CD14-positive monocyte (primary cell): ENCODE data around the gene SGCB. TPM values are rescaled to one million over a fixed set of nuclear protein-coding genes. Genes with fewer than 3 reads are reported as not detected.

Experiments used
- DNase-seq, 3 donors: peaks; one replicate each; pipeline ENCODE4 v3.0.0-alpha.2; 2011 to 2022
- H2AFZ ChIP-seq: 2 replicates; pipeline ENCODE4 v1.6.0; 2012; ENCODE audit warnings: mild to moderate bottlenecking, low read depth, low read length, inconsistent platforms; ENCODE audit not compliant: insufficient read depth, poor library complexity, severe bottlenecking
- H3K27ac ChIP-seq, 2 donors: 1 replicate in 1 of 2; 2 replicates in 1 of 2; pipeline ENCODE4 v1.5.1; 2012 to 2013; ENCODE audit warnings: low read length in 2 of 2, control low read depth in 1 of 2, inconsistent platforms in 1 of 2, low read depth in 1 of 2, mild to moderate bottlenecking in 1 of 2
- H3K27me3 ChIP-seq, 2 donors: one replicate each; pipeline versions ENCODE4 v1.6.0 to v1.6.1; 2011 to 2013; ENCODE audit warnings: low read length in 2 of 2; ENCODE audit not compliant: control insufficient read depth in 2 of 2, insufficient read depth in 2 of 2
- H3K36me3 ChIP-seq, 2 donors: replicated peaks in 1 of 2; 1 replicate in 1 of 2; 2 replicates in 1 of 2; pipeline versions ENCODE4 v1.5.1 to v1.6.1; 2012 to 2013; ENCODE audit warnings: low read length in 2 of 2, control low read depth in 1 of 2, inconsistent platforms in 1 of 2, mild to moderate bottlenecking in 1 of 2; ENCODE audit not compliant: insufficient read depth in 2 of 2, control insufficient read depth in 1 of 2
- H3K4me1 ChIP-seq, 2 donors: 1 replicate in 1 of 2; 2 replicates in 1 of 2; pipeline versions ENCODE4 v1.5.1 to v1.6.1; 2012 to 2013; ENCODE audit warnings: low read length in 2 of 2, control low read depth in 1 of 2, inconsistent platforms in 1 of 2, mild to moderate bottlenecking in 1 of 2, moderate library complexity in 1 of 2; ENCODE audit not compliant: insufficient read depth in 2 of 2, control insufficient read depth in 1 of 2
- H3K4me2 ChIP-seq: replicated peaks from 2 replicates; pipeline ENCODE3; 2012; ENCODE audit warnings: low read length, moderate library complexity, mild to moderate bottlenecking; ENCODE audit not compliant: poor library complexity, severe bottlenecking; ENCODE audit errors: extremely low read depth
- H3K4me3 ChIP-seq, 3 experiments: fragments of 200-600 bp in 1 of 3; sonication (generic) in 1 of 3; replicated peaks in 1 of 3; 1 replicate in 2 of 3; 2 replicates in 1 of 3; pipeline ENCODE4 v1.5.1; 2011 to 2013; ENCODE audit warnings: low read length in 3 of 3, mild to moderate bottlenecking in 3 of 3, control low read depth in 2 of 3, low read depth in 2 of 3, inconsistent platforms in 1 of 3, moderate library complexity in 1 of 3
- H3K79me2 ChIP-seq: 2 replicates; pipeline ENCODE4 v1.6.0; 2012; ENCODE audit warnings: mild to moderate bottlenecking, control low read depth, inconsistent platforms, low read length, moderate library complexity; ENCODE audit not compliant: insufficient read depth
- H3K9ac ChIP-seq: 2 replicates; pipeline ENCODE4 v1.6.0; 2017; ENCODE audit warnings: low read length, mild to moderate bottlenecking; ENCODE audit not compliant: insufficient read depth, poor library complexity, severe bottlenecking
- H3K9me3 ChIP-seq, 2 donors: replicated peaks in 1 of 2; 1 replicate in 1 of 2; 2 replicates in 1 of 2; pipeline versions ENCODE4 v1.5.1 to v1.6.1; 2012 to 2013; ENCODE audit warnings: low read length in 2 of 2, control low read depth in 1 of 2; ENCODE audit not compliant: control insufficient read depth in 1 of 2, insufficient read depth in 1 of 2
- H4K20me1 ChIP-seq: 2 replicates; pipeline ENCODE4 v1.6.0; 2012; ENCODE audit warnings: mild to moderate bottlenecking, low read length, control low read depth, moderate library complexity; ENCODE audit not compliant: insufficient read depth
- H3K27ac Mint-ChIP-seq, 7 donors: one replicate each; pipeline ENCODE4 v1.8.0; 2020; ENCODE audit warnings: mild to moderate bottlenecking in 7 of 7, mixed read lengths in 7 of 7, moderate library complexity in 6 of 7, inconsistent platforms in 2 of 7
- H3K27me3 Mint-ChIP-seq, 3 donors: one replicate each; pipeline ENCODE4 v1.8.0; 2021 to 2022; ENCODE audit warnings: low read depth in 3 of 3, mild to moderate bottlenecking in 3 of 3, mixed read lengths in 3 of 3, moderate library complexity in 3 of 3, inconsistent platforms in 1 of 3
- H3K36me3 Mint-ChIP-seq, 2 donors: one replicate each; pipeline ENCODE4 v1.8.0; 2020; ENCODE audit warnings: mixed read lengths in 2 of 2, inconsistent platforms in 1 of 2, mild to moderate bottlenecking in 1 of 2
- H3K4me1 Mint-ChIP-seq: one replicate; pipeline ENCODE4 v1.8.0; 2020; ENCODE audit warnings: mild to moderate bottlenecking, mixed read lengths
- H3K4me3 Mint-ChIP-seq, 2 donors: one replicate each; pipeline ENCODE4 v1.8.0; 2020; ENCODE audit warnings: mild to moderate bottlenecking in 2 of 2, mixed read lengths in 2 of 2, moderate library complexity in 1 of 2
- H3K9me3 Mint-ChIP-seq, 7 donors: one replicate each; pipeline ENCODE4 v1.8.0; 2020 to 2022; ENCODE audit warnings: mixed read lengths in 7 of 7, mild to moderate bottlenecking in 6 of 7, moderate library complexity in 6 of 7, inconsistent platforms in 2 of 7
- CTCF ChIP-seq: fragments of 200-600 bp; IDR thresholded peaks from one replicate; pipeline ENCODE4 v1.8.0; 2022; ENCODE audit warnings: antibody characterized with exemption, mild to moderate bottlenecking
- WGBS: methylation state at CpG from one replicate; pipeline ENCODE4 v1.1.5; 2013; ENCODE audit warnings: missing lambda C conversion rate; ENCODE audit not compliant: insufficient coverage; 5-methylcytosine and 5-hydroxymethylcytosine counted together
- intact Hi-C, 2 donors: fragments of 100-400 bp; cut with micrococcal nuclease; formaldehyde crosslinking; loops; one replicate each; pipeline versions ENCODE4 v1.15.0 to v1.15.1; 2023
- polyA plus RNA-seq, 3 donors: library from polyadenylated mRNA; depleted of rRNA in 1 of 3; unstranded in 2 of 3; stranded (reverse) in 1 of 3; fragments of 300-500 nt in 2 of 3; fragments of >200 nt in 1 of 3; fragmentation: Illumina TruSeq in 2 of 3; gene quantifications; 1 replicate in 2 of 3; 2 replicates in 1 of 3; pipeline ENCODE4 v1.2.3, GENCODE V29; 2012 to 2021

SGCB gene
- polyA plus RNA-seq, 3 donors: 0.77 to 0.96 (median 0.95) TPM

- no peak overlapping the region for H2AFZ ChIP-seq
- H3K9me3 Mint-ChIP-seq: peaks cover 0 to 8% (median 3%) of the 10 kb centered on the region in 7 donors
- H3K36me3 ChIP-seq: no peaks in the 10 kb centered on the region
- no peak overlapping the region for H3K27ac Mint-ChIP-seq
- H4K20me1 ChIP-seq: no peaks in the 10 kb centered on the region
- TF ChIP-seq CTCF: no peak
- no peak for DNase-seq
- H3K27me3 Mint-ChIP-seq: peaks cover 11 to 25% (median 16%) of the 10 kb centered on the region in 3 donors
- no peaks in the 10 kb centered on the region for H3K36me3 Mint-ChIP-seq
- H3K9me3 ChIP-seq: no peaks in the 10 kb centered on the region
- peaks cover 3% of the 10 kb centered on the region for H3K4me1 Mint-ChIP-seq
- no peaks in the 10 kb centered on the region for H3K4me1 ChIP-seq
- H3K27ac ChIP-seq: no peak overlapping the region
- no peak overlapping the region for H3K4me3 ChIP-seq
- intact Hi-C loops: no loop called here
- no peaks in the 10 kb centered on the region for H3K79me2 ChIP-seq
- H3K4me2 ChIP-seq: no peak overlapping the region
- peaks cover 14 to 20% of the 10 kb centered on the region in 2 donors for H3K27me3 ChIP-seq
- H3K4me3 Mint-ChIP-seq: no peak overlapping the region
- no peak overlapping the region for H3K9ac ChIP-seq
These were observed 43.1 kb upstream of the SGCB start for GRCh38 chr4:52081216-52081615.

- H3K27me3 ChIP-seq: peaks cover 25 to 32% of the 10 kb centered on the region in 2 donors
- no peaks in the 10 kb centered on the region for H3K4me1 ChIP-seq
- peaks cover 0 to 11% (median 2%) of the 10 kb centered on the region in 7 donors for H3K9me3 Mint-ChIP-seq
- no peak overlapping the region for H3K4me2 ChIP-seq
- H4K20me1 ChIP-seq: no peaks in the 10 kb centered on the region
- H3K4me1 Mint-ChIP-seq: no peaks in the 10 kb centered on the region
- 67% methylated on average over 1 of the region's 2 CpGs for whole genome bisulfite sequencing
- H2AFZ ChIP-seq: no peak overlapping the region
- H3K36me3 ChIP-seq: no peaks in the 10 kb centered on the region
- no peak overlapping the region for H3K4me3 ChIP-seq
- H3K36me3 Mint-ChIP-seq: no peaks in the 10 kb centered on the region
- no peak overlapping the region for H3K4me3 Mint-ChIP-seq
- no peak overlapping the region for H3K9ac ChIP-seq
- no peak overlapping the region for H3K27ac ChIP-seq
- H3K79me2 ChIP-seq: no peaks in the 10 kb centered on the region
- intact Hi-C loops: no loop called here
- H3K27me3 Mint-ChIP-seq: peaks cover 26 to 36% (median 27%) of the 10 kb centered on the region in 3 donors
- H3K27ac Mint-ChIP-seq: no peak overlapping the region
- no peak for DNase-seq
- no peak for TF ChIP-seq CTCF
- H3K9me3 ChIP-seq: no peaks in the 10 kb centered on the region
These were observed 41.6 kb upstream of the SGCB start for GRCh38 chr4:52079659-52080058.
